ENCODE results near the gene MLN. TPM values are rescaled to one million over a fixed set of nuclear protein-coding genes. Genes with fewer than 3 reads are reported as not detected.

MLN gene
- total and polyA plus RNA-seq, 2 donors (not counting 3 experiments of a cell fraction or from before 2014, with no cell fraction given), result not detected

DNA sequence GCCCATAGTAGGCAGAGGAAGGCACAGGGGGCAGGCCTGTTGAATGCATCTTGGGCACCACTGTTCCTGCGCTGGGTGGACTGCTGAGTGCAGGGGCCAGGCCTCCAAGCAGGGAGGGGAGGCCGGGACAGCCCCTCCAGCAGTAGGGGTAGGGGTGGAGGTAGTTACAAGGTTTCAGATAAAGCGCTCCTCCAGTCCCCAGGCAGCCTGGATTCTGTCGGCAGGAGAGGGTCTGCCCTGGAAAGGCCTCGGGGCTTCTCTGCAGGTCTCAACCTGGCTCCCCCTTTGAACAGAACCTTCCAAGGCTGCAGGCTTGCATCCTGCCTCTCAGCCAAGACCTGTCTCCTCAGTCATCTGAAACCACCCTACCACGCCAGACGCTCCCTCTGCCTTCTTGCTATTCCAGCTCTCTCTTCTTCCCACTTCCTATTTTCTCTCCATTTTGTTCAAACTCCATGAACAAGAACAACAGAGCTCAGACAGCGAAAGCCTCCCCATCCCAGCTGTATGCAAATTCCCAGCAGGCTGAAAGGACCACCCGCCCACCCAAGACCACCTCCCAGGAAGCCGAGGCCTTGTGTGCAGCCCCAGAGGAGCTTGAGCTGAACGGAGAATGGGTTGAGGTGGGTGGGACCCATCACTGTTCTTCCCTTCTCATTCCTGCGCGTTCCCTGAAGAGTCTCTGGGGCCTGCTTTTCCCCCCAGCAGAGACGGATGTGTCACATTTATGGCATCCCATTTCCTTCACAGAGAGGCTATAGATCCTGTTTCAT is 1.4 kb downstream of the MLN start:
- BruUV-seq (replicated peaks), result no TSS peak
- Histone ChIP-seq H3K4me2 (ENCODE audit: insufficient read depth, low read length) (no peak overlapping the region), H3K27me3 (ENCODE audit: control insufficient read depth in 2 of 2, insufficient read depth in 2 of 2, low read length in 2 of 2) (peaks cover 4 to 7% of the 10 kb centered on the region in 2 experiments), H3K79me2 (ENCODE audit: control insufficient read depth, insufficient read depth, low read length) (no peaks in the 10 kb centered on the region), H3K36me3 (ENCODE audit: control insufficient read depth in 2 of 2, extremely low read depth in 1 of 2, insufficient read depth in 2 of 2, low read length in 2 of 2) (no peaks in the 10 kb centered on the region), H4K20me1 (replicated peaks; ENCODE audit: control insufficient read depth, extremely low read depth, insufficient read depth, low read length) (no peaks in the 10 kb centered on the region), H3K27ac (ENCODE audit: insufficient read depth, low read depth, low read length) (no peak overlapping the region), H3K4me3 (replicated peaks in 1 of 3; ENCODE audit: insufficient read depth in 1 of 3, low read depth in 1 of 3, low read length in 3 of 3) (no peak overlapping the region), H3K4me1 (ENCODE audit: control insufficient read depth, extremely low read depth, insufficient read depth, low read length) (no peaks in the 10 kb centered on the region), H3K9me1 (replicated peaks; ENCODE audit: control insufficient read depth, extremely low read depth, insufficient read depth, low read length) (no peaks in the 10 kb centered on the region), H3K9me3 (replicated peaks; ENCODE audit: control insufficient read depth, insufficient read depth, low read length) (no peaks in the 10 kb centered on the region), H2AFZ (ENCODE audit: low read depth, low read length) (no peak overlapping the region), H3K9ac (replicated peaks; ENCODE audit: extremely low read depth, insufficient read depth, low read length) (no peak overlapping the region)
- TF ChIP-seq FOS (IDR thresholded peaks at IDR 0.05; ENCODE audit: borderline replicate concordance, insufficient read depth, low read length) (no peak), POLR2AphosphoS5 (IDR thresholded peaks at IDR 0.05; ENCODE audit: insufficient read depth, low read depth, low read length) (no peak), GATA2 (IDR thresholded peaks at IDR 0.05; ENCODE audit: insufficient read depth, insufficient read length, low read depth, low read length) (no peak), EZH2 (IDR thresholded peaks at IDR 0.05; ENCODE audit: borderline replicate concordance, low read depth, low read length, severe bottlenecking) (no peak), POLR2A (IDR thresholded peaks at IDR 0.05; ENCODE audit: low read depth, low read length) (no peak), JUN (IDR thresholded peaks at IDR 0.05; ENCODE audit: borderline replicate concordance, insufficient read depth, insufficient read length, low read depth) (no peak), CTCF (IDR thresholded peaks at IDR 0.05; ENCODE audit: extremely low read depth in 1 of 2, insufficient read depth in 1 of 2, low read depth in 1 of 2, low read length in 2 of 2) (no peak), MAX (IDR thresholded peaks at IDR 0.05; ENCODE audit: insufficient read depth, insufficient read length) (no peak), MYC (IDR thresholded peaks at IDR 0.05; ENCODE audit: low read depth, low read length) (no peak)
- no peak for FAIRE-seq
- dilution Hi-C loops (cut with MboI; ENCODE audit: extremely low pct_ligation_motif_present, low sequenced_read_pairs), result no loop called here
- CTCF ChIA-PET, result interaction anchor here (0.6 to 1.5 kb wide), 4 partner anchors 9 to 879 kb away, joined by 3 to 4 read pairs (median 3); no protein-coding TSS in a partner anchor
- POLR2A ChIA-PET, result interaction anchor here (1.1 kb wide), 1 partner anchor 10 kb away, joined by 5 read pairs; no protein-coding TSS in a partner anchor
- no peak for DNase-seq (ENCODE audit: low read depth, low spot score)
- intact Hi-C loops (cut with micrococcal nuclease), result no loop called here
